Common myeloid progenitor, CD34-positive (primary cell): ENCODE results near the gene RABL3.

ENCODE experiments used
- CTCF ChIA-PET: fragments of 350-600 bp; sonication (Branson Sonifier 250); formaldehyde crosslinking; loops from one replicate; lab custom pipeline; 2021; ENCODE audit warnings: antibody characterized with exemption; lab: Charles Lee
- POLR2A ChIA-PET: fragments of 350-600 bp; sonication (Branson Sonifier 250); formaldehyde crosslinking; loops from one replicate; lab custom pipeline; 2021; ENCODE audit warnings: antibody characterized with exemption; lab: Charles Lee
- DNase-seq, 3 donors: peaks; one replicate each; pipeline versions ENCODE4 v3.0.0 to v3.0.0-alpha.2; 2013
- H3K27ac ChIP-seq, 2 experiments: 1 replicate in 1 of 2; 2 replicates in 1 of 2; pipeline ENCODE4 v1.7.0; 2013; ENCODE audit warnings: inconsistent platforms in 2 of 2, low read length in 2 of 2, mild to moderate bottlenecking in 2 of 2, low read depth in 1 of 2, moderate library complexity in 1 of 2; ENCODE audit not compliant: severe bottlenecking in 2 of 2, insufficient read depth in 1 of 2, poor library complexity in 1 of 2
- H3K27me3 ChIP-seq, 5 experiments: replicated peaks in 2 of 5; 1 replicate in 3 of 5; 2 replicates in 2 of 5; pipeline versions ENCODE4 v1.6.1 to v1.7.0; 2013; ENCODE audit warnings: low read length in 4 of 5, mild to moderate bottlenecking in 2 of 5, moderate library complexity in 2 of 5, inconsistent platforms in 1 of 5; ENCODE audit not compliant: insufficient read depth in 5 of 5, control insufficient read depth in 4 of 5
- H3K36me3 ChIP-seq, 4 experiments: 1 replicate in 2 of 4; 2 replicates in 2 of 4; pipeline versions ENCODE4 v1.6.1 to v1.7.0; 2013; ENCODE audit warnings: low read length in 3 of 4, control low read depth in 1 of 4, mild to moderate bottlenecking in 1 of 4; ENCODE audit not compliant: control insufficient read depth in 4 of 4, insufficient read depth in 4 of 4
- H3K4me1 ChIP-seq, 4 experiments: 1 replicate in 3 of 4; 2 replicates in 1 of 4; pipeline versions ENCODE4 v1.6.1 to v1.7.1; 2013; ENCODE audit warnings: low read length in 3 of 4, mild to moderate bottlenecking in 3 of 4, control low read depth in 1 of 4, inconsistent platforms in 1 of 4, moderate library complexity in 1 of 4; ENCODE audit not compliant: control insufficient read depth in 4 of 4, insufficient read depth in 4 of 4; ENCODE audit errors: control extremely low read depth in 1 of 4
- H3K4me3 ChIP-seq, 7 experiments: 1 replicate in 4 of 7; 2 replicates in 3 of 7; pipeline versions ENCODE4 v1.5.1 to v1.7.0; 2013; ENCODE audit warnings: mild to moderate bottlenecking in 7 of 7, low read length in 6 of 7, moderate library complexity in 6 of 7, inconsistent platforms in 2 of 7, low read depth in 2 of 7, control low read depth in 1 of 7; ENCODE audit not compliant: insufficient read depth in 4 of 7, control insufficient read depth in 1 of 7; ENCODE audit errors: extremely low read depth in 1 of 7
- H3K9me3 ChIP-seq, 5 experiments: 1 replicate in 4 of 5; 2 replicates in 1 of 5; pipeline versions ENCODE4 v1.6.1 to v1.7.1; 2013; ENCODE audit warnings: low read length in 4 of 5, mild to moderate bottlenecking in 2 of 5, inconsistent platforms in 1 of 5, low read depth in 1 of 5, moderate library complexity in 1 of 5; ENCODE audit not compliant: control insufficient read depth in 4 of 5, insufficient read depth in 2 of 5; ENCODE audit errors: control extremely low read depth in 1 of 5
- WGBS: methylation state at CpG from one replicate; pipeline ENCODE4 v1.1.5; 2013; ENCODE audit not compliant: insufficient coverage; 5-methylcytosine and 5-hydroxymethylcytosine counted together

RABL3 gene

DNA sequence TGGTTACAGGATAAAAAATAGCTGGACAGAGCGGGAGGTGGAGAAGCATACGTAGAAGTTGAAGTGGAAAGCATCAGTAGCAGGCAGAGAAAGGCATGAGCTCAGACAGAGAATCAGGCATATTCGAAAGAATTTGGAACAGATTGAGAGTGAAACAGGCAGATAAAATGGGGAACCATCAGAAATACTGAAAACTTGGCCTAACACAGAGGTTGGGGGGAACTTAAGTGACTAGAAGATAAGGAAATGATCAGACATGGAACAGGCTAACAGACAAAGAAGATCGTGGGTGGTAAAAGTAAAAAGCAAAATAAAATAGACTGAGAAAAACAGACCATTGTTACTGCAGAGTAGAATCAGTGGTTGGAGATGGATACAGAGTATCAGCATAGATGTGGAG lies 33.1 kb upstream of the RABL3 start:
- H3K27ac ChIP-seq: no peak overlapping the region
- no peak overlapping the region for H3K4me3 ChIP-seq
- H3K4me1 ChIP-seq: no peaks in the 10 kb centered on the region
- H3K9me3 ChIP-seq: no peaks in the 10 kb centered on the region
- DNase-seq: peak in 2 of 3 donors; percentile 30 to 53
- H3K36me3 ChIP-seq: peaks cover 14 to 68% (median 22%) of the 10 kb centered on the region in 4 experiments
- CTCF ChIA-PET: interaction anchor here (1.5 kb wide), 1 partner anchor 19 kb away, joined by 7 read pairs; no protein-coding TSS in a partner anchor
- H3K27me3 ChIP-seq: no peaks in the 10 kb centered on the region
- 94% methylated on average over 3 of the region's 4 CpGs for WGBS
- POLR2A ChIA-PET: no interaction called here

DNA sequence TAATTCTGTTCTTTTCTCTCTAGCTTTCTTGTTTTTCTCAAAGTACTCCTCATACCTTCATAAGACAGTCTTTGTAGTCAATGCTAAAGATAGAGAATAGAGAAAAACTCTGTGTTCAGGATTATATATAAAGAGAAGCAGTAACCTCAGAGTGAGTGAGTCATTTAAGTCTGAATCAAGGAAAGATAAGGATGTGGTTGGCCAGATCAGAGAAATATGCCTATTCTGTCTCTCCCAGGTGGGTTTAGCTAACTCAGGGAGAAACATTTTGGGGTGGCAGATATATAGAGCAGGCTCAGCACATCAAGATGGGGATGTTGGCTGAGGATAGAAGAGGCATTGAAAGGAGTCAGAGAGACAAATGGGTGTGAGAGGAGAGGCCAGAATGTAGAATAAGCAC lies 31.6 kb upstream of the RABL3 start:
- Histone ChIP-seq H3K4me1 (no peaks in the 10 kb centered on the region), H3K36me3 (peaks cover 14 to 58% (median 22%) of the 10 kb centered on the region in 4 experiments), H3K4me3 (no peak overlapping the region), H3K9me3 (no peaks in the 10 kb centered on the region), H3K27me3 (no peaks in the 10 kb centered on the region), H3K27ac (no peak overlapping the region)
- ChIA-PET POLR2A (interaction anchor here (0.6 kb wide), 1 partner anchor 217 kb away, joined by 6 read pairs; no protein-coding TSS in a partner anchor), CTCF (interaction anchor here (1.2 kb wide), 1 partner anchor 209 kb away, joined by 3 read pairs; no protein-coding TSS in a partner anchor)
- peak in 2 of 3 donors; percentile 2 to 13 for DNase-seq

DNA sequence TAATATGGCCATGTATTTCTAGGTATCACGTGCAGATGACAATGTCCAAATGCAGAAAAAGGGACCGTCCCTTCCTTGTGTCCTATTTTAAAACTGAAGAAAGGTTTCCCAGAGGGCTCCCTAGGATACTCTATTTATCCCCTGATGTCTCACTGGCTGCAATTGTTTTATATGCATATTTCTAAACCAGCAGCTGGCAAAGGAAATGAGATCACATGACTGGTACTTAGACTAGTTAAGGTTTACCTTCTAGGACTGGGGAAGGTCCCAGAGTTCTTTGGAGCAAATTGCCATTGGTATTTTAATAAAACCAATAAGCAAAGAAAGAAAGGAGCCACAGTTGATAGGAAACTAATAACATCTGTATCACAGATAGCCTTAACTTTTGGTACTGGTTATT lies 29.8 kb upstream of the RABL3 start:
- ChIA-PET POLR2A (interaction anchor here (0.7 kb wide), 1 partner anchor 20 kb away, joined by 3 read pairs; no protein-coding TSS in a partner anchor), CTCF (interaction anchor here (0.6 to 1.0 kb wide), 2 partner anchors 23 to 175 kb away, joined by 3 to 4 read pairs; no protein-coding TSS in a partner anchor)
- no peaks in the 10 kb centered on the region for H3K9me3 ChIP-seq
- H3K4me1 ChIP-seq: no peaks in the 10 kb centered on the region
- H3K4me3 ChIP-seq: no peak overlapping the region
- no peak overlapping the region for H3K27ac ChIP-seq
- H3K36me3 ChIP-seq: peaks cover 14 to 52% (median 20%) of the 10 kb centered on the region in 4 experiments
- 100% methylated on average over 1 of the region's 2 CpGs for WGBS
- H3K27me3 ChIP-seq: no peaks in the 10 kb centered on the region
- DNase-seq: no peak

DNA sequence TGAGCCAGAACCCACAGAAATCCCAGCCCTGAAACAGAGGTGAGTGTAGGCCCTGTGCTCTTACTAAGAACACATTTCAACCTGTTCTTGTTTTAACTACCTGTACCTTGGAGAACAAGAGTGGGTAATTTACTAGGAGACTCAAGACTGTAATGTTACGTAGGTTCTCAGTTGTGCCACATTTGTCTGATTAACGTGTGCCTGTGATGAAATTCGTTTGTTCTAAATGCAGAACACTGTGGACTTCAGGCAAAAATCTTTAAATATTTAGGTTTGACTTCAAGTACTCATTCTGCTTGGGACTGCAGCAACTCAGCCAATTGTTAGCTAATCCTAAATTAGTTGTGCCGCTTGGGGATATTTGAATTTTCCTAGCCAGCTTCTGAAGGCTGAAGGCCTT lies 28.6 kb upstream of the RABL3 start:
- no peak overlapping the region for H3K4me3 ChIP-seq
- CTCF ChIA-PET: no interaction called here
- WGBS: 100% methylated on average over 4 of the region's 4 CpGs
- no peaks in the 10 kb centered on the region for H3K27me3 ChIP-seq
- H3K4me1 ChIP-seq: no peaks in the 10 kb centered on the region
- no peak overlapping the region for H3K27ac ChIP-seq
- H3K36me3 ChIP-seq: peaks cover 8 to 42% (median 13%) of the 10 kb centered on the region in 4 experiments
- POLR2A ChIA-PET: no interaction called here
- DNase-seq: no peak
- no peaks in the 10 kb centered on the region for H3K9me3 ChIP-seq

DNA sequence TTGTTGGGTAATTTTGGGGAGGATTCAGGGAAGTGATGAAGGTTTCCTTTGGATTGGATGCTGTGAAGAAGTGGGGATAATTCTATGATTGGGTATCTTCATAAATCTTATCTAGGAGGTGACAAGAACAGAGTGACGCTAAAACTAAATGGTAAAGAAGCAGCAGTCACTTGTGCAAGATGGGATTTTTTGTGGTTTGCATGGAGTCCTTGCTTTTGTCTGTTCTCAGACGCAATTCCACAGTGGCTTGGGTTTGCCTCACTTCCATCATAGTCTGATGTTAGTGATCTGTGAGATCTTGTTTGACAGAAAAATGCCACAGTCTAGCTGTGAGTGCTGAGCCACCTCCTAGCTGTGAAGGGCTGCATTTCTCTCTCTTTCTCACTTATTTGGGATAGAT lies 27.1 kb upstream of the RABL3 start:
- no peak overlapping the region for H3K4me3 ChIP-seq
- H3K4me1 ChIP-seq: no peaks in the 10 kb centered on the region
- WGBS: 100% methylated on average over 2 of the region's 2 CpGs
- CTCF ChIA-PET: interaction anchor here (0.8 to 1.5 kb wide), 3 partner anchors 11 to 603 kb away, joined by 3 read pairs; partner anchors contain the start of genes GTF2E1 and RABL3
- no peak overlapping the region for H3K27ac ChIP-seq
- no peaks in the 10 kb centered on the region for H3K9me3 ChIP-seq
- POLR2A ChIA-PET: no interaction called here
- peaks cover 8 to 30% (median 11%) of the 10 kb centered on the region in 4 experiments for H3K36me3 ChIP-seq
- no peak for DNase-seq
- H3K27me3 ChIP-seq: no peaks in the 10 kb centered on the region

DNA sequence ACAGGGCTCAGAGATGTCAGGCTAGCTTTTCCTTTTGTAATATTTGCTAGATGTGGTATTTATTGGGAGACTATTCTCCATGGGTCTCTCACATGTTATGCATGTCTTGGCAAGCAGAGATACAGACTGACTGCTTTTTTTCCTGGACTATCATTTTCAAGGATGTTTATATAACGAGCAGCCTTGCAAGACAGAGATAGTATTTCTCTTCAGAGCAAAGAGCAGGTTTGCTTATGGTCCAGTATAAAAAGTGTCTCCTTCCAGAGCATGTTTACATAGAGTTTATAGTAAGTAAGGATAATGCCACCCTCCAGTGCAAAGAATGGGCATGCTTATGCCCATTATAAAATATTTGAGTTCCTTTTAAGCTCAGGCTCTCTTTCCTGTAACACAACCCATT lies 24.8 kb upstream of the RABL3 start:
- CTCF ChIA-PET: interaction anchor here (2.0 kb wide), 1 partner anchor 13 kb away, joined by 6 read pairs; no protein-coding TSS in a partner anchor
- POLR2A ChIA-PET: no interaction called here
- Histone ChIP-seq H3K9me3 (no peaks in the 10 kb centered on the region), H3K4me1 (no peaks in the 10 kb centered on the region), H3K4me3 (no peak overlapping the region), H3K36me3 (peaks cover 4 to 16% (median 9%) of the 10 kb centered on the region in 4 experiments), H3K27me3 (no peaks in the 10 kb centered on the region), H3K27ac (no peak overlapping the region)
- DNase-seq: no peak
- WGBS: 100% methylated on average over 1 of the region's 1 CpG

DNA sequence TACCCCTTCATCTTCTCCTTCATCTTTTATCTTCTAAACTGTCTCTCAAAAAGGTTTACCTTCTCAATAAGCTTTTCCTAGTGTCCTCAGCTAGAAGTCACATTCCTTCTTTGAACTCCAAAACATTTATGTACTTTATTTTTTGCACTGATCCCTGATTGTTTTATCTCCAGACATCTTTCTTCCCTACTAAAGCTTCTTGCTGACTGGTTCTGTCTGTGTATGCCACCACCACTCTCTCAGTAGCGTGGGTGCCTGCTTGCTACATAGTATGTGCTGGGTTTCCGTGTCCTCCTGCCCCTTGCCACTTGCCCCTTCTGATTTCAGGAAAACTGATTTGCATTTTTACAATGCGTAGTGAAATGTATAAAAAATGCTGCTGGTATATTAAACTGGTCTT lies 24.3 kb upstream of the RABL3 start:
- CTCF ChIA-PET: interaction anchor here (2.0 kb wide), 1 partner anchor 13 kb away, joined by 6 read pairs; no protein-coding TSS in a partner anchor
- H3K9me3 ChIP-seq: no peaks in the 10 kb centered on the region
- H3K4me1 ChIP-seq: no peaks in the 10 kb centered on the region
- 90% methylated on average over 2 of the region's 3 CpGs for WGBS
- POLR2A ChIA-PET: no interaction called here
- H3K4me3 ChIP-seq: no peak overlapping the region
- H3K36me3 ChIP-seq: peaks cover 3 to 12% (median 4%) of the 10 kb centered on the region in 4 experiments
- H3K27me3 ChIP-seq: no peaks in the 10 kb centered on the region
- no peak for DNase-seq
- H3K27ac ChIP-seq: no peak overlapping the region
